ENCODE measurements around the gene KANK4.
"Not testable (repeated sequence)": the region's sequence is repeated elsewhere in the genome, so short reads cannot be mapped to it uniquely, and the experiment has no call there.

Gene KANK4

DNA sequence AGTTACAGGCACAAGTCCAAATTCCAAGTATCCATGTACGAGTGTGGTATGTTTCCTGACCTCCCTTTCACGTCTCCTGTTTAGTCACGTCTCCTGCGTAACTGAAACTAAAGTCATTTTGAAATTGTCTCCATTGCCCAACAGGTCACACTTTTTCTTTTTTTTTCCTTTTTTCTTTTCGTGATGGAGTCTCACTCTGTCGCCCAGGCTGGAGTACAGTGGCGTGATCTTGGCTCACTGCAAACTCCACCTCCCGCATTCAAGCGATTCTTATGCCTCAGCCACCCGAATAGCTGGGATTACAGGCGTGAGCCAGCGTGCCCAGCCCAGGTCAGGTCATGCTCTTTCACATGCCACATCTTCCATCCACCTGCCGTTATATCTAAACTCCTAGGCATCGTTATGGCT lies 86.4 kb downstream of the KANK4 start:
- Mint-ChIP-seq H3K36me3 (ENCODE audit: insufficient read depth) (no peaks in the 10 kb centered on the region), H3K27me3 (peaks cover 53% of the 10 kb centered on the region)
- no peak for ATAC-seq (replicated peaks; ENCODE audit: extremely low read depth, poor library complexity, severe bottlenecking)

GRCh38 chr1:62230718-62231117 lies 88.5 kb downstream of the KANK4 start:
- ATAC-seq (replicated peaks; ENCODE audit: extremely low read depth, poor library complexity, severe bottlenecking) (no peak), DNase-seq (ENCODE audit: low spot score in 2 of 2) (no peak)
- H3K36me3 Mint-ChIP-seq (ENCODE audit: insufficient read depth), result no peaks in the 10 kb centered on the region
- H3K4me3 Mint-ChIP-seq, result no peak overlapping the region
- peaks cover 60% of the 10 kb centered on the region for H3K27me3 Mint-ChIP-seq
- H3K4me1 Mint-ChIP-seq, result peaks cover 4% of the 10 kb centered on the region
- H3K27ac Mint-ChIP-seq (ENCODE audit: low read depth), result no peak overlapping the region
- no peaks in the 10 kb centered on the region for H3K9me3 Mint-ChIP-seq

More for the DNA sequence above, 86.4 kb downstream of the KANK4 start:
- no peak for DNase-seq (ENCODE audit: low spot score in 2 of 2)
- no peaks in the 10 kb centered on the region for H3K9me3 Mint-ChIP-seq
- H3K4me1 Mint-ChIP-seq, result peaks cover 4% of the 10 kb centered on the region
- H3K4me3 Mint-ChIP-seq, result no peak overlapping the region
- no peak overlapping the region for H3K27ac Mint-ChIP-seq (ENCODE audit: low read depth)

GRCh38 chr1:62229932-62230331 lies 89.3 kb downstream of the KANK4 start:
- no peak for DNase-seq (ENCODE audit: low spot score in 2 of 2)
- Mint-ChIP-seq H3K27ac (ENCODE audit: low read depth) (no peak overlapping the region), H3K4me3 (no peak overlapping the region), H3K36me3 (ENCODE audit: insufficient read depth) (no peaks in the 10 kb centered on the region), H3K9me3 (no peaks in the 10 kb centered on the region), H3K27me3 (peaks cover 56% of the 10 kb centered on the region), H3K4me1 (peaks cover 4% of the 10 kb centered on the region)
- no peak for ATAC-seq (replicated peaks; ENCODE audit: extremely low read depth, poor library complexity, severe bottlenecking)

DNA sequence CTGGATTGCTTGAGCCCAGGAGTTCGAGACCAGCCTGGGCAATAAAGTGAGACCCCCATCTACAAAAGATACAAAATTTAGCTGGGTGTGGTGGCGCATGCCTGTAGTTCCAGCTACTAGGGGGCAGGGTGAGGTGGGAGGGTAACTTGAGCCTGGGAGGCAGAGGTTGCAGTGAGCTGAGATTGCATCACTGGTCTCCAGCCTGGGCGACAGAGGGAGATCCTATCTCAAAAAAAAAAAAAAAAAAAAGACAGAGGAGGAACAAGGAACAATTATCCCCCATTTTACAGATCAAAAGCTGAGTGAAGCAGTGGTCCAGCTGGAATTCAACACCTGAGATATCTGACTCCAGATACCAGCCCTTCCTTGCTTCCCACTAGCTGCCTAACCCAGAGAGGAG lies 89.8 kb downstream of the KANK4 start:
- Mint-ChIP-seq H3K27ac (ENCODE audit: low read depth) (no peak overlapping the region), H3K9me3 (no peaks in the 10 kb centered on the region), H3K4me3 (no peak overlapping the region), H3K27me3 (peaks cover 52% of the 10 kb centered on the region), H3K4me1 (peaks cover 4% of the 10 kb centered on the region), H3K36me3 (ENCODE audit: insufficient read depth) (no peaks in the 10 kb centered on the region)
- ATAC-seq (replicated peaks; ENCODE audit: extremely low read depth, poor library complexity, severe bottlenecking), result no peak
- no peak for DNase-seq (ENCODE audit: low spot score in 2 of 2)

- H3K27me3 Mint-ChIP-seq, result peaks cover 45% of the 10 kb centered on the region
- DNase-seq (ENCODE audit: low spot score in 2 of 2) (no peak), ATAC-seq (replicated peaks; ENCODE audit: extremely low read depth, poor library complexity, severe bottlenecking) (no peak)
- no peak overlapping the region for H3K4me3 Mint-ChIP-seq
- no peak overlapping the region for H3K27ac Mint-ChIP-seq (ENCODE audit: low read depth)
- no peaks in the 10 kb centered on the region for H3K9me3 Mint-ChIP-seq
- peaks cover 2% of the 10 kb centered on the region for H3K4me1 Mint-ChIP-seq
- no peaks in the 10 kb centered on the region for H3K36me3 Mint-ChIP-seq (ENCODE audit: insufficient read depth)
These were observed 90.4 kb downstream of the KANK4 start for GRCh38 chr1:62228883-62229187.

- Mint-ChIP-seq H3K27ac (ENCODE audit: low read depth) (no peak overlapping the region), H3K9me3 (no peaks in the 10 kb centered on the region), H3K36me3 (ENCODE audit: insufficient read depth) (no peaks in the 10 kb centered on the region), H3K27me3 (peaks cover 40% of the 10 kb centered on the region), H3K4me3 (no peak overlapping the region), H3K4me1 (no peaks in the 10 kb centered on the region)
- DNase-seq (ENCODE audit: low spot score in 2 of 2), result no peak
- ATAC-seq (replicated peaks; ENCODE audit: extremely low read depth, poor library complexity, severe bottlenecking), result no peak
These were observed 90.9 kb downstream of the KANK4 start for GRCh38 chr1:62228136-62228882.

GRCh38 chr1:62227496-62227895 lies 91.7 kb downstream of the KANK4 start:
- H3K27ac Mint-ChIP-seq (ENCODE audit: low read depth), result no peak overlapping the region
- no peak for DNase-seq (ENCODE audit: low spot score in 2 of 2)
- H3K36me3 Mint-ChIP-seq (ENCODE audit: insufficient read depth), result no peaks in the 10 kb centered on the region
- no peak for ATAC-seq (replicated peaks; ENCODE audit: extremely low read depth, poor library complexity, severe bottlenecking)
- H3K4me3 Mint-ChIP-seq, result no peak overlapping the region
- peaks cover 33% of the 10 kb centered on the region for H3K27me3 Mint-ChIP-seq
- H3K4me1 Mint-ChIP-seq, result no peaks in the 10 kb centered on the region
- H3K9me3 Mint-ChIP-seq, result no peaks in the 10 kb centered on the region

- H3K4me1 Mint-ChIP-seq, result no peaks in the 10 kb centered on the region
- H3K27ac Mint-ChIP-seq (ENCODE audit: low read depth), result no peak overlapping the region
- no peak for ATAC-seq (replicated peaks; ENCODE audit: extremely low read depth, poor library complexity, severe bottlenecking)
- no peak for DNase-seq (ENCODE audit: low spot score in 2 of 2)
- H3K27me3 Mint-ChIP-seq, result peaks cover 20% of the 10 kb centered on the region
- no peaks in the 10 kb centered on the region for H3K9me3 Mint-ChIP-seq
- H3K36me3 Mint-ChIP-seq (ENCODE audit: insufficient read depth), result no peaks in the 10 kb centered on the region
- no peak overlapping the region for H3K4me3 Mint-ChIP-seq
These were observed 95.1 kb downstream of the KANK4 start for GRCh38 chr1:62224182-62224581.

- Mint-ChIP-seq H3K27ac (ENCODE audit: low read depth) (no peak overlapping the region), H3K27me3 (peaks cover 1% of the 10 kb centered on the region), H3K4me3 (no peak overlapping the region), H3K9me3 (no peaks in the 10 kb centered on the region), H3K36me3 (ENCODE audit: insufficient read depth) (no peaks in the 10 kb centered on the region), H3K4me1 (no peaks in the 10 kb centered on the region)
- no peak for ATAC-seq (replicated peaks; ENCODE audit: extremely low read depth, poor library complexity, severe bottlenecking)
- DNase-seq (ENCODE audit: low spot score in 2 of 2), result no peak
These were observed 96.9 kb downstream of the KANK4 start for GRCh38 chr1:62222321-62222720.

DNA sequence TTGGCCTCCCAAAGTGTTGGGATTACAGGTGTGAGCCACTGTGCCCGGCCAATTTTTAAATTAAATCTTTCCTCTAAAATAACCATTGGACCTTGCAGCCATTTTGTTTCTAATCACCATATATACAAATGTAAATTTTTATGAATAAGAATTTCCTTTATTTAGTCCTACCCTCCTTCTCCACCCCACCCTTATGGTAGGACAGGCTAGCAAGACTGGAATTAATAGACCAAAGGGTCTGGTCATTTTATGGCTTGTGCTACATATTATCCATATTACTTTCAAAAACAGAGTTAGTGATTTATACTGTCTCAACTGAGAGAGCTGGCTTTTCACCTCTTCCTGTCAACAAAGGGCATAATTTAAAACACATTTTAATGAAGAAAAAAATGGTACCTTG lies 98.1 kb downstream of the KANK4 start:
- ATAC-seq (replicated peaks; ENCODE audit: extremely low read depth, poor library complexity, severe bottlenecking) (no peak), DNase-seq (ENCODE audit: low spot score in 2 of 2) (no peak)
- no peaks in the 10 kb centered on the region for H3K4me1 Mint-ChIP-seq
- H3K9me3 Mint-ChIP-seq, result no peaks in the 10 kb centered on the region
- no peaks in the 10 kb centered on the region for H3K27me3 Mint-ChIP-seq
- H3K4me3 Mint-ChIP-seq, result no peak overlapping the region
- H3K27ac Mint-ChIP-seq (ENCODE audit: low read depth), result no peak overlapping the region
- no peaks in the 10 kb centered on the region for H3K36me3 Mint-ChIP-seq (ENCODE audit: insufficient read depth)

DNA sequence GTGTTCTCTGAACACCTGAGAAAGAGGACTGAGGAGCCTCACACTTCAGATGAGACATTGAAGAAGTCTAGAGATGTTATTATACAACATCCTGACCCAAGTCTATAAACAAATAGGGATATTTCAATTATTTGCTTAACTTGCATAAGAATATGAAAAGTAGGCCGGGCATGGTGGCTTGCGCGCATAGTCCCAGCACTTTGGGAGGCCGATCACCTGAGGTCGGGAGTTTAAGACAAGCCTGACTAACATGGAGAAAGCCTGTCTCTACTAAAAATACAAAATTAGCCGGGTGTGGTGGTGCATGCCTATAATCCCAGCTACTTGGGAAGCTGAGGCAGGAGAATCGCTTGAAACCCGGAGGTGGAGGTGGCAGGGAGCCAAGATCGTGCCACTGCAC lies 98.8 kb downstream of the KANK4 start:
- ATAC-seq (replicated peaks; ENCODE audit: extremely low read depth, poor library complexity, severe bottlenecking); H3K27me3 Mint-ChIP-seq; H3K4me1 Mint-ChIP-seq; H3K9me3 Mint-ChIP-seq; H3K4me3 Mint-ChIP-seq; H3K36me3 Mint-ChIP-seq (ENCODE audit: insufficient read depth); DNase-seq (ENCODE audit: low spot score in 2 of 2); H3K27ac Mint-ChIP-seq (ENCODE audit: low read depth): not testable (repeated sequence)

DNA sequence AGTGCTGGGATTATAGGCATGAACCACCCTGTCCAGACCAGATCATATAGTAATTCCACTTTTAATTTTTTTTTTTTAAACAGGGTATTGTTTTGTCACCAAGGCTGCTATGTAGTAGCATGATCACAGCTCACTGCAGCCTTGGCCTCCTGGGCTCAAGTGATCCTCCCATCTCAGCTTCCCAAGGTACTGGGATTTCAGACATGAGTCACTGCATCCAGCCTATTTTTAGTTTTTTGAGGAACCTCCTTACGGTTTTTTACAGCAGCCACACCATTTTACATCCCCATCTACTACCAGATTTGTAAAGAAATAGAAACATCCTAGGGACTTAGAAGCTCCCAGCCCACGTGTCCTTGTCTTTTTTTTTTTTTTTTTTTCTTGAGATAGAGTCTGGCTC lies 100.6 kb downstream of the KANK4 start:
- Mint-ChIP-seq H3K27ac (ENCODE audit: low read depth) (no peak overlapping the region), H3K36me3 (ENCODE audit: insufficient read depth) (no peaks in the 10 kb centered on the region), H3K4me3 (no peak overlapping the region), H3K27me3 (no peaks in the 10 kb centered on the region), H3K9me3 (no peaks in the 10 kb centered on the region), H3K4me1 (no peaks in the 10 kb centered on the region)
- DNase-seq (ENCODE audit: low spot score in 2 of 2) (no peak), ATAC-seq (replicated peaks; ENCODE audit: extremely low read depth, poor library complexity, severe bottlenecking) (no peak)

- peaks cover 2% of the 10 kb centered on the region for H3K36me3 Mint-ChIP-seq (ENCODE audit: insufficient read depth)
- H3K4me3 Mint-ChIP-seq, result no peak overlapping the region
- no peaks in the 10 kb centered on the region for H3K27me3 Mint-ChIP-seq
- no peak for DNase-seq (ENCODE audit: low spot score in 2 of 2)
- H3K4me1 Mint-ChIP-seq, result peaks cover 5% of the 10 kb centered on the region
- no peak overlapping the region for H3K27ac Mint-ChIP-seq (ENCODE audit: low read depth)
- no peak for ATAC-seq (replicated peaks; ENCODE audit: extremely low read depth, poor library complexity, severe bottlenecking)
- H3K9me3 Mint-ChIP-seq, result peaks cover 14% of the 10 kb centered on the region
These were observed 105.9 kb downstream of the KANK4 start for GRCh38 chr1:62213075-62213914.
